Stimulated activated naive CD4-positive, alpha-beta T cell (primary cell): Measurements from ENCODE around the gene TSEN54.
"Not testable (repeated sequence)": the region's sequence is repeated elsewhere in the genome, so short reads cannot be mapped to it uniquely, and the experiment has no call there.

ENCODE experiments used
- DNase-seq, 6 experiments: peaks; one replicate each; lab custom pipeline; 2025; lab: John Stamatoyannopoulos, UW

The TSEN54 gene

DNA sequence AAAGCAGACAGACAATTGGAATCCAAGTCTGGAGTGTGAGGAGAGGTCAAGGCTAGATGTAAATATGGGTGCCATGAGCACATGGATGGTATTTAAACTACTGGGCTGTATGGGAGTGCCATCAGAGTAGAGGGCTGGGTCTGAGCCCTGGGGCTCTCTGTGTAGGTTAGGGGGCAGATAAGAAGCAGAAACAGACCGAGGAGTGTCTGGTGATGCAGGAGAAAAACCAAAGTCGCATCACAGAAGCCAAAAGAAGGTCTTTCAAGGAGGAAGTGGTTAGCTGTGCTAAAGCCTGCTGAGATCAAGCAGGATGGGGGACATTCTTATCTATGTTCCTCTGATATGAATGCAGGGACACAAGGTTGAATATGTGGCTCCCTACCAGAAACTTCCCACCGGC, 1.9 kb downstream of the TSEN54 start:
- peak in 5 of 6 experiments; percentile 10 to 80 (median 75) for DNase-seq

DNA sequence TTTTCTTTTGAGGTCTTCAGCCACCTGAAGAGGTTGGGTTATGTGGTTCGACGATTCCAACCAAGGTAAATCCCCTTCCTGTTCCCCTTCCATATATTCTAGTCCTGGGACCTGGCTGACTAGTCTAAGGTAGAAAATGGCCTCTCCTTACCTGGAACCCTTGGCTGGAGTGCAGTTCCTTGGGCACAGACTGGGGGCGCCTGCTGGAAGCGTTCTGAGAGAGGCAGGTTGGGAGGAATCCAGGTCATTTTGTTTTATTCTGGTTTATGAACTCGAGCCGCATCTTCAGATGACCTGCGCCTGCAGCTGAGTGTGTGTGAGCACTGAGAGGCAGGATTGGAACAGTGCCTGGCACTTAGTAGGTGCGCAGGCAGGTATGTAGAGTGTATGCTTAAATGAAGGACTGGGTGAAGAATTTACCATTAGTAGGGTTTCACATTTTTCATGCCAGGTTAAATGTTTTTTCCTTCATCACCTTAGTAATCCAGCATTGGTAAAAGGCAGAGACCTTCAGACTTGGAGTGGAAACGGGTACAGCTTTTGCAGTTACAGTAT, 2.7 kb downstream of the TSEN54 start:
- no peak for DNase-seq

DNA sequence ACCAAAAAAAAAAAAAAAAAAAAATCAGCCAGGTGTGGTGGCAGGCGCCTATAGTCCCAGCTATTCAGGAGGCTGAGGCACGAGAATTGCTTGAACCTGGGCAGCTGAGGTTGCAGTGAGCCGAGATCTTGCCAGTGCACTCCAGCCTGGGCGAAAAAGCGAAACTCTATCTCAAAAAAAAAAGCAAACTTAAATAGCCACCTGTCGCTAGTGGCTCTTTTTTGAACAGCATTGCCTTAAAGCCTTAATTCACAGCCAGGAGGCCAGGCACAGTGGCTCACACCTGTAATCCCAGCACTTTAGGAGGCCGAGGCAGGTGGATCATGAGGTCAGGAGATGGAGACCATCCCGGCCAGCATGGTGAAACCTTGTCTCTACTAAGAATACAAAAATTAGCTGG, 4.1 kb downstream of the TSEN54 start:
- DNase-seq, result not testable (repeated sequence)

DNA sequence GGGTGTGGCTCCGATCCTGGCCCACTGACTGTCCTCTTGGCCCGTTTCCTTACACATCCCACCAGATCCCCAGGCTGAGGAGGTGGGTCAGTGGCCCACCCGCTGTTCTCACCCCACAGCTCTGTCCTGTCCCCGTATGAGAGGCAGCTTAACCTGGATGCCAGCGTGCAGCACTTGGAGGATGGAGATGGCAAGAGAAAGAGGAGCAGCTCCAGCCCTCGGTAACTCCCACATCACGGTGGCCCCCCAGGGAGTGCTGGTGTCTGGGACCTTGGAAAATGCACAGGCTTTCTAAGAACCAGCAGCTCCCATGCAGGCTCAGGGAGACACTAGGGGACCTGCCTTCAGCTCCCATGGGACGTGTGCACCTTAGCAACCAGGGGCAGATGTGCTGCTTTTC, 5.0 kb downstream of the TSEN54 start:
- DNase-seq, result no peak

DNA sequence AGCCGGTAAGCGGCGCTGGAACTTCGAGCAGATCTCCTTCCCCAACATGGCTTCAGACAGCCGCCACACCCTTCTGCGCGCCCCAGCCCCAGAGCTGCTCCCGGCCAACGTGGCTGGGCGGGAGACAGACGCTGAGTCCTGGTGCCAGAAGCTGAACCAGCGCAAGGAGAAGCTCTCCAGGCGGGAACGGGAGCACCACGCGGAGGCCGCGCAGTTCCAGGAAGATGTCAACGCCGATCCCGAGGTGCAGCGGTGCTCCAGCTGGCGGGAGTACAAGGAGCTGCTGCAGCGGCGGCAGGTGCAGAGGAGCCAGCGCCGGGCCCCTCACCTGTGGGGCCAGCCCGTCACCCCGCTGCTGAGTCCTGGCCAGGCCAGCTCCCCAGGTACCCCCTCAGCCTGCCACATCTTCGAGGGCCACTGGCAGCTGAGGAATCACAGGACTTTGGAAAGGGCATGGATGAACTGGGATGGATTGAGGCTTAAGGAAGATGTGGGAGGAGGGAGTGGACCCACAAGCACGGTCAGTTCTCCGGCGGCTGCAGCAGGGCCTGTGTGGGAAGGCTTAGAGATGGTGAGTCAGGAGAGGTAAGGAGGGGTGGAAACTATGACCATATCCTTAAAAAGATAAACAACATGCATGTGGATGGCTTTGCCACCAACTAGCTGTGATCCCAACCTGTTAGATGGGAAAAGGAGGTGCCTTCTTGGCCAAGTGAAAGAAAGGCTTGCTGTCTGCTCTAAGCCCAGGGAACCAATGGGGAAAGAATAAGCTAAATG, 5.8 kb downstream of the TSEN54 start:
- no peak for DNase-seq

DNA sequence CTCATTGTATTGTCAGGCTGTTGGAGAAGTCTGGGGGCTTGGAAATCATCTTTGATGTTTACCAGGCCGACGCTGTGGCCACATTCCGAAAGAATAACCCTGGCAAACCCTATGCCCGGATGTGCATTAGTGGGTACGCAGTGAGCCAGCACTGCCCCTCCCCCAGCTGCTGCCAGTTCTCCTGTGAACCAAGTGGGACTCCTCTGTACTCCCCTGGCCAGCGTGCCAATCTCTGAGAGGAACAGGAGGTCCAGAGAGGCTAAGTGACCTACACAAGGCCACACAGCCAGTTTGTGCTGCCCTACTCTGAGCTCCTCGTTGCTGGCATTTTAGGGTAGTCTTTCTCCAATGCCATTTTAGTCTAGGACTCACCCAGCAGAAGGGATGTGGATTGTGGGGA, 7.3 kb downstream of the TSEN54 start:
- DNase-seq, result no peak

DNA sequence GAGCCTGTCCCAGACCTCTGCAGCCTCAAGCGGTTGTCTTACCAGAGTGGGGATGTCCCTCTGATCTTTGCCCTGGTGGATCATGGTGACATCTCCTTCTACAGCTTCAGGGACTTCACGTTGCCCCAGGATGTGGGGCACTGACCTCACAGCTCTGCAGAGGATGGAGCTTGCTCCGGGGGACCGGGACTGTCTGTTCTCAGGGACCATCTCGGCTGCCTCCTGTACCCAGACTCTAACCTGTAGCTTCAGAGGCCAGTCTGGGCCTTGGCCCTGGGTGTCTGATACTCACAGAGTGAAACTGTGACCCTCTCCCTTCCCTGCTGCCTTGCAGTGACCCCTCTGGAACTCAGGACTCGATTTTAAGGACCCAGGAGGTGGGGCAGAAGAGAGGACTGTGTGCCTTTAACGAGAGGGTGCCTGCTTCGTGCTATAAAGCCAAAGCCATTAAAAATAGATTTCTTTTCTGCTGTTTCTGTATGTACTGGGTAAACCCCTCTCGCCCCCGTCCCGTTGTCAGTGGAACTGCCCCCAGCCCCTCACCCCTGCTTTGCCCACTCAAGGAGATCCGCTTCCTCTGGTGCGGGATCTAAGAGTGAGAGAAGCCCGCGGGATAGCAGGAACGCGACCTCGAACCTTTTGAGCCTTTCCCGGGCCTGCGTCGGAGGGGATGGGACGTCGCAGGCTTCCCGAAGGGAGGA, 8.1 kb downstream of the TSEN54 start:
- DNase-seq, result no peak

DNA sequence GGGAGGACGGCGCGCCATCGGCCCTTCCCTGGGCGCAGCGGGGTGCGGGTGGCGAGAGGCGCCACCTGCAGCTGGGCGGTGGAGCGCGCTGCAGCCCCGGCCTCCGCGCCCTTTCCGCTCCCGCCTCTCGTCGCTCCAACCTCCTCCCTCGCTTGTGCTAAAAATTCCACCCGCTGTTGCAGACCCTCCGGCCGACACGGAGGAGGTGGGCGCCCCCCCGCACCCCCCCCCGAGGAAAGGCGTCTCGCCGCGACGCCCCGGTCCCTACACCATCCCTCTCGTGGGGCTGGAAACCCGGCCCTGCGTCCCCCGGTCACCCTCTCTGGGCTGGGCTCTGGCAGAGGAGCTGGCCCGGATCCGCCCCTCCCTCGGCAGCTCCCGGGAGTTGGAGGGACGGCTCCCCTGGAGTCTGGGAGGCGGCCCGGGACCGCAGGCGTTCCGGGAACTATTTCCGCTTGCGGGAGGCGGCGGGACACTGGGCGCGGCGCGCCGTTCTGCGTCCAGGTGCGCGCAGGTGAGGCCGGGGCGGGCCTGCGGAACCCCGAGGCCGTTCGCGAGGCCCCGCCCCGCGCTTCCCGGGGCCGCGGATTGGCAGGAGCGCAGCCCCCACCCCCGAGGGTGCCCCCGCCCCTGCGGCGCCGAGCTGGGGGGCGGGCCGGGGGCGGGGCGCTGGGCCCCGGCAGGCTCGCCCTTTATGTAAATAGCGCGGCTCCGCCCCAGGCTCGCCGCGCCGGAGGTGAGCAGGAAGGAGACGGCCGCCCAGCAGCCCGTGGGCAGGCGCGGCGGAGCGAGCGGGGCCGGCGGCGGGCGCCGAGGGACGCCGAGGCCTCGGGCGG, 8.9 kb downstream of the TSEN54 start, which contains the start of gene LLGL2:
Gene LLGL2 (plus strand): TSS at position 728 of the 836 bp plus-strand sequence. CDS start 17,730 bp downstream, outside the sequence.
- DNase-seq, result peak; percentile 78 to 91 (median 80)

DNA sequence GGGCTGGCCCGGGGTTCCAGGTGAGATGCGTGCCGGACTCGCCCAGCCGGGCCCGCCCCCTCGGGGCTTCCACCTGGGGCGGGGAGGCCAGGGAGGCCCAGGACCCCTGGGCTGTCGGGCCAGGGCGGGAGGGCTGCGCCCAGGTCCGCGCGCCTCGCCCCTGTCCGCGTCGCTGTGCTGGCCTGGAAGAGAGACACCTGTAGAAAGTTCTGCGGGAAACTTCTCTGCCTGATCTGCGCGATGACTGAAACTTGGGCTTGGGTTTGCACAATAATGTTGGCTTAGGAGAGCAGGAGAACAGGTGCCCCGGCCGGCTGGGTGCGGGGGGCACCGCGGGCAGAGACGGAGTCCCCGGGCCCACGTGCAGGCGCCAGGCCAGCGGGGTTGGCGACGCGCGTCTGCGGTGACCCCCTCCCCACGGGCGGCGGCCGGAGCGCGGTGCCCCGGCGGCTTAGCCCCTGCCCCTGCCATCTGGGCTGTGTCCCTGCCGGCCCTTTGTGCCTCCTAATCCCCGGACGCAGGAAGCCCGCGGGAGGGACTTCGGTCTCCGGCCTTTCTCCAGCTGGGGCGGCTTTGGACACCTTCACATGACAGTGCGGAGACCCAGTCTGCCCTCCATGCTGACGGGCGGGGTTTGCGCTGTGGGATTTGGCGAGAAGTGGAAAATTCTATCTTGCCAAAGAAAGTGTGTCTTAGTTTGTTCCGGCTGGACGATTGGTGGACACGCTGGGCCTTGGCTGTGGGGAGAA, 9.7 kb downstream of the TSEN54 start:
- peak in 2 of 6 experiments; percentile 36 to 58 for DNase-seq

DNA sequence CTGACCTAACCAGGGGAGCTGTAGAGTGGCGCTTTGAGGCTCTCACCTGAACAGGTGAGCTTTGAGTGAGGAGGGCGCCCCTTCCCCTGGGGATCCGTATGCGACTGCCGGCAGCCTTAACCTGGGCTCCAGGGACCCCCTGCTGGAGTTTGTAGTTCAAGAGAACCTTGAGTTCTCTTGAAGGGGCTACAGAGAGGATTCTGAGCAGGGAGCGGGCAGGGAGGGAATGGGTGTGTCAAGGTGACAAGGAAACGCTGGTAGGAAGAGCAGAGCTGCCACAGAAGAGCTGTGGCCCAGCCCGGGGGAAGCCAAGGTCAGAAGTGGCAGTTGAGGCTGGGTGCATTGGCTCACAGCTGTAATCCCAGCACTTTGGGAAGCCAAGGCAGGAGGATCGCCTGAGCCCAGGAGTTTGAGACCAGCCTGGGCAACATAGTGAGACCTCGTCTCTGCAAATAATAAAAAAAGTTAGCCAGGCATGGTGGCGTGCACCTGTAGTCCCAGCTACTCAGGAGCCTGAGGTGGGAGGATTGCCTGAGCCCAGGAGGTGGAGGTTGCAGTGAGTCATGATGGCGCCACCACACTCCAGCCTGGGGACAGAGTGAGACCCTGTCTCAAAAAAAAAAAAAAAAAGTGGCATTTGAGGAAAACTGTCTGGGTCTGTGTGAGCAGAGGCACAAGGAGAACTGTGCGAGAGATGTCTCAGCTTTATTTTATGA, 10.4 kb downstream of the TSEN54 start:
- no peak for DNase-seq

DNA sequence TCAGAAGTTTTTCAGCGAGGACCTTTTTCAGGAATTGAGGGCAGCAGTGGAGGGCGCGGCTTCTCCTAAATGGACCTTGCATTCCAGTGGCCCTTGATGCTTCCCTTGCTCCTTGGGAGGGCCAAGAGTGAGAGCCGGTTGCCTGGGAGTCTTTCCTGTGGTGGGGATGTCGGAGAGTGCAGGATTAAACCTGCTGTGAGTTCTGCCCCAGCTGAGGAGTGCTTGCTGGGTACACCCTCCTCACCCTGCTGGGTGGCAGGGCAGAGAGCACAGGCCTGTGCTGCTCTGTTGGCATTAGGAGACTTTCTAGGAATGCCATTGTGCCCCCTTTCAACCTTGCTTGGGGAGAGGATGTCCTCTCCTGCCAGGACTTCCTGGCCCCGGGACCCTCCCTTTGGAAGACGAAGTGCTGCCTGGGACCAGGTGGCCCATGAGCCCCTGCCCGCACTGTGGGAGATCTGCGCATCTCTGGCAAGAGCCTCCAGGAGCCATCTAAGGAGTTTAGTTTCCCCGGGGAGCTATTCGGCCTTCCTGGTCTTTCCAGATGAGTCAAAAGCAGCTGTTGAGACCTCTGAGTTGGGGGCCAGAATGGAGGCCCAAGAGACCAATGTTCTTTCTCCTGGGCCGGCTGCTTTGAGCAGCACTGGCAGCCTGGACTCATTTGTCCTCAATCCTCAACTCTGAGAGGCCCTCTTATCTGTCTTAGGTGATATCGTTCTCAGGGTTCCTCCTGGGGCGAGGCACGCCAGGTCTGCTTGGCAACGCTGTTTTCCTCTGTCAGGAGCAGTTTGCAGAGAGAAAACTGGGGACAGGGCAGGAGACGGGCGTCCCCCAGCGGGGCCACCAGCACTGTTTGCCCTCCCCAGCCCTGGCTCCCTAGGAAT, 14.8 kb downstream of the TSEN54 start:
- no peak for DNase-seq

DNA sequence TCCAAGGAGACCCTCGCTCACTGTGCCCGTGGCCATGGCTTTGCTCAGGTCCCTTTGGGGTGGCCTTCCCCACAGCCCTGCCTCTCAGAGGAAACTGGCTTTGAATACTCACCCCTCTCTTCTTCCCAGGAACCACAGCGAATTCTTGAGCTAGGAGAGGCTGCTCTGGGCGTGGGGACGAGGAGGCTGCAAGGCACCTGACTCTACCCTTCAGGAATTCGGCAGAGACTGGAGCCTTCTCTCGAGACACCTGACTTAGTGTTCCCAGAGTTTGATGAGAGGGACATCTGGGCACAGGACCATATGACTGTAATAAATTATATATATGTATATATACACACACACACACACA, 15.4 kb downstream of the TSEN54 start:
- no peak for DNase-seq

DNA sequence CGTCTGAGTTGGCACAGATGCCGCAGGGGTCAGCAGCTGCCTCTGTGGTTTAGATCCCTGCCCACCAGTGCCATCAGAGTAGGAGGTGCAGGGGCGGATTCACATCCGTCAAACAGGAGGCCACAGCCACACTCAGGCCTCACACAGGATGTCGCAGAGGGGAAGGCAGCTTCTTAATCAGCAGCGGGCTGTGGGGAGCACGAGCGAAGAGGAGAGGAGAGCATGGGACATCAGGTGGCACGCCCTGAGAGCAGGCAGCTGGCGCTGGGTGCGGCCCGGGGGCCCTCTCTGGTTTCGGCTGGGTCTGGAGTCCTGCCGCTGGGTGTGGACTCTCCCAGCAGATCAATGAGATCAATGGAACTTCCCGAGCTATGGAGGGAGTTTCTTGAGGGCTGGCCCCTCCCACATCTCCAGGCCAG, 18.8 kb downstream of the TSEN54 start:
- DNase-seq, result peak in 4 of 6 experiments; percentile 10 to 47 (median 29)

DNA sequence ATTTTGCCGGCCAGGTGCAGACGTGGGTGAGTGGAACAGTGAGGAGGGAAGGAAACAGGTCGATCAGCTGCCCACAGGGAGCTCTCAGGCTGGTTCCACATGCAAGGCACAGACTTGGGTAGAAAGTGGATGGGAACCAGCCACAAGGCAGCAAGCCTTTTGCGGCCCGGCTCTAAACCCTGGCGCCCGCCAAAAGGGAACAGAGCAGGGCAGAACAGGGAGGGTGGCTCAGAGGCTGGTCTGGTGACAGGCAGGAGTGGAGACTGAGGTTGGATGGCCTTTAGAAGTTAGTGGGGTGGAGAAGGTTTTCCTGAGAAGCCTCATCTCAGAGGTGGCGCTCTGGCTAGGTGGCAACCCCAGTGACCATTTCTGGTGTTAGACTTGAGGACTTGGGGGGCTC, 19.5 kb downstream of the TSEN54 start:
- DNase-seq, result no peak

DNA sequence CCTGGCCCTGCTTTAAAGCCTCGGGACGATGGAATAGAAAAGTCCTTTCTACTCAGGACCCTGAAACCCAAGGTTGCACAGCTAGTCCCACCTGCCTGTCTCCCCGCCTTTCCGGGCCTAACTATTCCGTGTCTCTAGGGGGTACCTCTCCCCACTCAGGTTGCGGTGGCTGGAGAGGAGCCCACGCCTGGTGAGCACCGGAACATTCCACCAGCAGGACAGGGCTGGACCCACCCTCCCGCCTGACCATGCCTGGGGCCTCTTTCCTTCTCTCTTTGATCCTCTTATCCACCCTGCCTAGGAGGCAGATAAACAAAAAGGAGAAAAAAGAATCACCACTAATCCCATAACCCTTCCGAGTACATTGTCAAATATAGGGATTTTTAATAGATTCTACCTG, 20.0 kb downstream of the TSEN54 start:
- no peak for DNase-seq

DNA sequence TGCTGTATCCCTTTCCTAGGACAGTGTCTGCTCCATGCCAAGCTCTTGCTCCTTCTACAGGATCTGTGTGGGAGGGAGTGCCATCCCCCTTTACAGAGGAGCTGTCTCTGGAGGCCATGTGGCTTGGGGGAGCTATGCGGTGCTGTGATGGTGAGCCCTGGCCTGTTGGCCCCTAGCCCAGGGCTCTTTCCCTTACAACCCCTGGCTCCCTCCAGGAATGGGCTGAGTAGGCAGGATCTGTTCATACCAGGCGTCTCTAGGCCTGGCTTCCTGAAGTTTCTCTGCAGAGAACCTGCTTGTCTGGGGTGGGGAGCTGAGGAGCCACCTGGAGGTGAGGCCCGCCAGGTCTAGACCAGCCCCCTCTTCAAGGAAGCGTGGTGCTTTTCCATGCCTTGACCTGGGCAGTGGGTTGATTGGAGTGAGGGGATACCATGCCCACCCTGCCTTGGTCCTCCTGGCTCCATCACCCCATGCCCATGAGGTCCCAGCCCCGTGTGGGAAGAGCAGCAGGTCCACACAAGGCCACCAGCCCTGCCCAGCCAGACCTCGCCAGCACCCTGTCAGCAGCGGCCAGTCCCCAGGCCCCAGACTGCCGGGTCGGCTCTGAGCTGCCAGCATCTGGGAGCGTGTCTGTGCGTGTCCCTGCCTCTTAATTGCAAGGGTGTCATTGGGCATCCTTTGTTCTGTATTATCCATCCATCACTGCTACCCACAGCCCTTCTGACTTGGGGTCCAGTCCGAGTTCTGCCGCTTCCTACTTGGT, 23.8 kb downstream of the TSEN54 start:
- DNase-seq, result no peak

DNA sequence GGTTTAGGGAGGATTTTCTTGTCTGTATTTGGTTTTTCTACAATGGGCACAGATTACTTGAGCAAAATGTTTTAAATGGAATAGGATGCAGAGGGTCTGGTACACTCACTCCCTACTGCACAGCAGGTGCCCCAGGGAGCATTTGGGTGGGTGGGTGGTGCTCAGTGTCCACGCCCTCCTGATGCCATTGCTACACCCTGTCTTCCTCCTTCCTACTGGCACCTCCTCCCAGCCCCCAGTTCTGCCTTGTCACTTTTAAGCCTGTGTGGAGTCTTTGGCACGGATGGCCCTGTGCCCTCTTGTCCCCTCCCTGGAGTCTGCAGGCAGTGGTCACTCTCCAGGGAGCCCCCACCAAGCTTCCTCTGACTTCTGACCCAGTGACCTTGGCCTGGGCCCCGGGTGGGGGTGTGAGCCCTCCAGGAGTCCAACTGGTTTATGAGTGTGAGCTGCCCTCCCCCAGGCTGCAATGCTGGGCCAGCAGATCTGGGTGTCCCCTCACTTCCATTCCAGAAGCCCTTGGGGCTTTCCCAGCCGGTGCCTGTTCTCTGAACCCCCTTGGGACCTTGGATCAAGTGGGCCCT, 24.7 kb downstream of the TSEN54 start:
- DNase-seq, result no peak

DNA sequence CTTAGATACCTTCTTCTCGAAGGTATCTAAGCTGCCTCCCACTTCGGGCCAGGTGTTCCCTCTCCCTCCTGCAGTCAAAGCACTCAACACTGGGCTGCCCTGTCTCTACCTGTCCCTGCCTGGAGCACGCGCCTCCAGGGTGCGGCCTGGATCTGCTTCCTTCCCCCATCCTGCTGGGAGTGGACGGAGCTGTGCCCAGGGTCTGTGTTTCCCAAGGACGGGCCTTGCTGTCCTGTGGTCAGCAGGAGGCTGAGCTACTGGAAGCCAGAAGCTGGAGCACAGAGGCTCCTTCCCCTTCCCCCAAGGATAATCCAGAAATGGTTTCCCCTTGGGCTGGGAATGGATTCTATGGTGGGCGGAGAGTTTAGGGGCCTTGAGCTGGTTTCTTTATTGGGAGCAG, 25.9 kb downstream of the TSEN54 start:
- DNase-seq, result no peak
